ENCODE measurements around the gene KRTAP9-4. TPM values are rescaled to one million over a fixed set of nuclear protein-coding genes. Genes with fewer than 3 reads are reported as not detected.

KRTAP9-4 gene
- total RNA-seq, 4 donors from 2014 or later = not detected

DNA sequence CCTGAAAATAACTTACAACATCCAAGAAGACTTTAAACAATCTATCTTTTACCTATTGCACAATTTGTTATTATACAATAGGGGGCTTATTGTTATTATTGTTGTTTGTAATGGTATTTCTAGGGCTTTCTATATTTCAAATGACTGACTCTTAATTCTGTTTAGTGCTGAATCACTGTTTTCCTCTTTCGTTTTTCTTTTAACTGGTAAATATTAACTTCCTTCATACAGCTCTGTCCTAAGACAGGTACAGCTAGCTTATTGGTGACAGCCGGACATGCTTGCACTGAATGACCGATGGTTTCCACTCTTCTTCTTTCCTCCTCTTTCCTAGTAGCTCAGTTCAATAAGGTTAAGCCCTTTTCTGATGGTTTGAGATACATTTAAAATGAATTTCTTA lies 37.6 kb downstream of the KRTAP9-4 start:
- no peaks in the 10 kb centered on the region for H3K9me3 ChIP-seq
- H3K36me3 ChIP-seq = no peaks in the 10 kb centered on the region
- TF ChIP-seq CTCF (IDR thresholded peaks at IDR 0.05 in 4 of 5, conservative IDR thresholded peaks at IDR 0.05 in 1 of 5) (no peak), POLR2A (IDR thresholded peaks at IDR 0.05) (no peak)
- no peak for DNase-seq
- ATAC-seq = no peak
- H3K27ac ChIP-seq = no peak overlapping the region
- H3K4me3 ChIP-seq = no peak overlapping the region
- H3K4me1 ChIP-seq = no peaks in the 10 kb centered on the region
- H3K27me3 ChIP-seq = no peaks in the 10 kb centered on the region
- in situ Hi-C loops (cut with MboI; ENCODE audit: low sequenced_read_pairs in 4 of 4) (no loop called here), intact Hi-C loops (cut with DNase I; ENCODE audit: low total_unique reads) (no loop called here)

- H3K9me3 ChIP-seq = no peaks in the 10 kb centered on the region
- peaks cover 0 to 5% (median 0%) of the 10 kb centered on the region in 3 donors for H3K27me3 ChIP-seq
- H3K36me3 ChIP-seq = no peaks in the 10 kb centered on the region
- no peak for ATAC-seq
- no peaks in the 10 kb centered on the region for H3K4me1 ChIP-seq
- H3K27ac ChIP-seq = no peak overlapping the region
- DNase-seq = no peak
- TF ChIP-seq POLR2A (IDR thresholded peaks at IDR 0.05) (no peak), CTCF (IDR thresholded peaks at IDR 0.05 in 4 of 5, conservative IDR thresholded peaks at IDR 0.05 in 1 of 5) (no peak)
- in situ Hi-C loops (cut with MboI; ENCODE audit: low sequenced_read_pairs in 4 of 4) (no loop called here), intact Hi-C loops (cut with DNase I; ENCODE audit: low total_unique reads) (no loop called here)
- H3K4me3 ChIP-seq = no peak overlapping the region
Observed at GRCh38 chr17:41294016-41294415, 44.5 kb downstream of the KRTAP9-4 start.

- Histone ChIP-seq H3K36me3 (no peaks in the 10 kb centered on the region), H3K27me3 (peaks cover 0 to 16% (median 0%) of the 10 kb centered on the region in 3 donors), H3K9me3 (no peaks in the 10 kb centered on the region), H3K27ac (no peak overlapping the region), H3K4me1 (no peaks in the 10 kb centered on the region), H3K4me3 (no peak overlapping the region)
- in situ Hi-C loops (cut with MboI; ENCODE audit: low sequenced_read_pairs in 4 of 4) (no loop called here), intact Hi-C loops (cut with DNase I; ENCODE audit: low total_unique reads) (no loop called here)
- ATAC-seq (no peak), DNase-seq (no peak)
- TF ChIP-seq POLR2A (IDR thresholded peaks at IDR 0.05) = no peak
- TF ChIP-seq CTCF (IDR thresholded peaks at IDR 0.05 in 4 of 5, conservative IDR thresholded peaks at IDR 0.05 in 1 of 5) = no peak
Observed at GRCh38 chr17:41296846-41297245, 47.4 kb downstream of the KRTAP9-4 start.

DNA sequence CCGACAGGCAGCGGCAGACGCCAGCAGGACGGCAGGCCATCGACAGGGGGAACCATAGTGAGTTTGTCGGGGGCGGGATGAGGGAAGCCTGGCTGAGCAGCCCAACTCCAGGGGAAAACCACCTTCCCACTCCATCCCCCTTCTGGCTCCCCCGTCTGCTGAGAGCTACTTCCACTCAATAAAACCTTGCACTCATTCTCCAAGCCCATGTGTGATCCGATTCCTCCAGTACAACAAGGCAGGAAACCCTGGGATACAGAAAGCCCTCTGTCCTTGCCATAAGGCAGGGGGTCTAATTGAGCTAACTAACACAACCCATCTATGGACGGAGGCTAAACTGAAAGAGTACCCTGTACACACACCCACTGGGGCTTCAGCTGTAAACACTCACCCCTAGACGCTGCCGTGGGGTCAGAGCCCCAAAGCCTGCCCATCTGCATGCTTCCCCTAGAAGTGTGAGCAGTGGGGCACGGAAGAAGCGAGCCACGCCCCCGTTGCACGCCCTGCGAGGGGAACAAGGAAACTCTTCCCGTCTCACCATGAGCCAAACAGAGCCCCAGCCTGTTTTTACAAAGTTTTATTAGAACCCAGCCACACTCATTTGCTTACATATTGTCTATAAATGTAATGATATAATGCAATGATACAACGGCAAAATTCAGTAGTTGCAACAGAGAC lies 49.1 kb downstream of the KRTAP9-4 start:
- H3K36me3 ChIP-seq = no peaks in the 10 kb centered on the region
- H3K4me1 ChIP-seq = no peaks in the 10 kb centered on the region
- intact Hi-C loops (cut with DNase I; ENCODE audit: low total_unique reads) (no loop called here), in situ Hi-C loops (cut with MboI; ENCODE audit: low sequenced_read_pairs in 4 of 4) (no loop called here)
- H3K4me3 ChIP-seq = no peak overlapping the region
- DNase-seq (no peak), ATAC-seq (no peak)
- no peak overlapping the region for H3K27ac ChIP-seq
- TF ChIP-seq POLR2A (IDR thresholded peaks at IDR 0.05) (no peak), CTCF (IDR thresholded peaks at IDR 0.05 in 4 of 5, conservative IDR thresholded peaks at IDR 0.05 in 1 of 5) (no peak)
- H3K27me3 ChIP-seq = peaks cover 0 to 18% (median 3%) of the 10 kb centered on the region in 3 donors
- H3K9me3 ChIP-seq = no peaks in the 10 kb centered on the region

Other genes with a start within 250 kb of the KRTAP9-4 start
- gene KRTAP3-2, start 249.8 kb upstream of the KRTAP9-4 start, total RNA-seq = not detected
- not detected for gene KRTAP3-1, start 240.6 kb upstream of the KRTAP9-4 start, total RNA-seq
- gene KRTAP1-5, start 222.5 kb upstream of the KRTAP9-4 start, total RNA-seq = not detected
- not detected for gene KRTAP1-4, start 219.5 kb upstream of the KRTAP9-4 start, total RNA-seq
- not detected for gene KRTAP1-3, start 214.8 kb upstream of the KRTAP9-4 start, total RNA-seq
- not detected for gene KRTAP1-1, start 208.2 kb upstream of the KRTAP9-4 start, total RNA-seq
- gene KRTAP2-1, start 202.4 kb upstream of the KRTAP9-4 start, total RNA-seq = not detected
- gene KRTAP2-2, start 194.5 kb upstream of the KRTAP9-4 start, total RNA-seq = not detected
- gene KRTAP2-3, start 189.6 kb upstream of the KRTAP9-4 start, total RNA-seq = not detected
- not detected for gene KRTAP2-4, start 183.8 kb upstream of the KRTAP9-4 start, total RNA-seq
- gene KRTAP4-7, start 165.5 kb upstream of the KRTAP9-4 start, total RNA-seq = not detected
- gene KRTAP4-8, start 151.5 kb upstream of the KRTAP9-4 start, total RNA-seq = not detected
- gene KRTAP4-16, start 147.5 kb upstream of the KRTAP9-4 start, total RNA-seq = not detected
- gene KRTAP4-9, start 144.3 kb upstream of the KRTAP9-4 start, total RNA-seq = not detected
- gene KRTAP4-11, start 131.3 kb upstream of the KRTAP9-4 start, total RNA-seq = not detected
- gene KRTAP4-12, start 125.5 kb upstream of the KRTAP9-4 start, total RNA-seq = not detected
- gene KRTAP4-6, start 109.1 kb upstream of the KRTAP9-4 start, total RNA-seq = not detected
- gene KRTAP4-5, start 99.9 kb upstream of the KRTAP9-4 start, total RNA-seq = not detected
- gene KRTAP4-4, start 88.9 kb upstream of the KRTAP9-4 start, total RNA-seq = not detected
- not detected for gene KRTAP4-3, start 81.5 kb upstream of the KRTAP9-4 start, total RNA-seq
- gene KRTAP4-2, start 71.5 kb upstream of the KRTAP9-4 start, total RNA-seq = not detected
- gene KRTAP4-1, start 64.8 kb upstream of the KRTAP9-4 start, total RNA-seq = not detected
- gene KRTAP9-1, start 59.8 kb upstream of the KRTAP9-4 start, total RNA-seq = not detected
- gene KRTAP9-2, start 23.0 kb upstream of the KRTAP9-4 start, total RNA-seq = not detected
- not detected for gene KRTAP9-3, start 17.2 kb upstream of the KRTAP9-4 start, total RNA-seq
- not detected for gene KRTAP9-8, start 11.7 kb upstream of the KRTAP9-4 start, total RNA-seq
- not detected for gene KRTAP9-9, start 5.7 kb downstream of the KRTAP9-4 start, total RNA-seq
- not detected for gene KRTAP9-6, start 15.7 kb downstream of the KRTAP9-4 start, total RNA-seq
- not detected for gene KRTAP9-7, start 26.0 kb downstream of the KRTAP9-4 start, total RNA-seq
- gene KRTAP29-1, start 53.2 kb downstream of the KRTAP9-4 start, total RNA-seq = not detected
- gene KRTAP16-1, start 59.6 kb downstream of the KRTAP9-4 start, total RNA-seq = not detected
- not detected for gene KRTAP17-1, start 66.0 kb downstream of the KRTAP9-4 start, total RNA-seq
- gene KRT33A, start 101.1 kb downstream of the KRTAP9-4 start, total RNA-seq = not detected
- gene KRT33B, start 120.1 kb downstream of the KRTAP9-4 start, total RNA-seq = not detected
- not detected for gene KRT34, start 132.6 kb downstream of the KRTAP9-4 start, total RNA-seq
- gene KRT31, start 147.9 kb downstream of the KRTAP9-4 start, total RNA-seq = 1 to 10 TPM in 1 of 4 donors, under 1 TPM in 3; 0.39 to 1.1 (median 0.62) TPM
- not detected for gene KRT37, start 174.9 kb downstream of the KRTAP9-4 start, total RNA-seq
- gene KRT38, start 191.3 kb downstream of the KRTAP9-4 start, total RNA-seq = not detected
- under 1 TPM in 1 of 4 donors, not detected in 3; 0.41 TPM for gene KRT32, start 217.7 kb downstream of the KRTAP9-4 start, total RNA-seq
- not detected for gene KRT35, start 231.5 kb downstream of the KRTAP9-4 start, total RNA-seq
- gene KRT36, start 240.2 kb downstream of the KRTAP9-4 start, total RNA-seq = not detected